Hematopoietic multipotent progenitor cell treated with erythropoietin and hydrocortisone succinate and interleukin-3 and kit ligand, for 15 days (in vitro differentiated cells): ENCODE data around the gene OVCA2.

Experiments used
- DNase-seq: peaks from one replicate; pipeline ENCODE4 v3.0.0-alpha.2; 2015; ENCODE audit warnings: low spot score

OVCA2 gene

GRCh38 chr17:2054512-2055291 lies 12.9 kb downstream of the OVCA2 start, which contains the start of gene HIC1:
Gene HIC1 (plus strand): TSS chr17:2055103. CDS start chr17:2056691, 1,588 bp downstream.
- DNase-seq, result peak; percentile 69

GRCh38 chr17:2055292-2056205 lies 13.7 kb downstream of the OVCA2 start:
- no peak for DNase-seq

- DNase-seq, result no peak
These were observed 14.7 kb downstream of the OVCA2 start for GRCh38 chr17:2056206-2057174.

- no peak for DNase-seq
These were observed 15.4 kb downstream of the OVCA2 start for GRCh38 chr17:2057175-2057759.

- DNase-seq, result no peak
These were observed 16.2 kb downstream of the OVCA2 start for GRCh38 chr17:2057760-2058585.

- peak; percentile 72 for DNase-seq
These were observed 17.0 kb downstream of the OVCA2 start for GRCh38 chr17:2058586-2059546.

GRCh38 chr17:2059547-2060384 lies 17.9 kb downstream of the OVCA2 start:
- DNase-seq, result no peak

- no peak for DNase-seq
These were observed 18.5 kb downstream of the OVCA2 start for GRCh38 chr17:2060385-2060658.

- no peak for DNase-seq
These were observed 19.0 kb downstream of the OVCA2 start for GRCh38 chr17:2060681-2061440.

GRCh38 chr17:2061441-2061958 lies 19.7 kb downstream of the OVCA2 start:
- no peak for DNase-seq

- DNase-seq, result no peak
These were observed 20.9 kb downstream of the OVCA2 start for GRCh38 chr17:2062571-2063183.

- no peak for DNase-seq
These were observed 21.7 kb downstream of the OVCA2 start for GRCh38 chr17:2063261-2064146.

GRCh38 chr17:2064147-2064489 lies 22.3 kb downstream of the OVCA2 start:
- DNase-seq, result no peak

- no peak for DNase-seq
These were observed 22.7 kb downstream of the OVCA2 start for GRCh38 chr17:2064520-2064971.

- no peak for DNase-seq
These were observed 23.4 kb downstream of the OVCA2 start for GRCh38 chr17:2064980-2065785.
